ENCODE results near the gene CLEC16A. TPM values are rescaled to one million over a fixed set of nuclear protein-coding genes. Genes with fewer than 3 reads are reported as not detected.

Gene CLEC16A
- polyA plus RNA-seq, 3 donors: 3.4 to 12.0 (median 5.8) TPM

- H2AFZ ChIP-seq (ENCODE audit: insufficient read depth, low read depth, low read length, poor library complexity, severe bottlenecking): no peak overlapping the region
- no peaks in the 10 kb centered on the region for H3K79me2 ChIP-seq (ENCODE audit: insufficient read depth, low read length)
- H3K9me3 ChIP-seq (replicated peaks in 1 of 2; ENCODE audit: control insufficient read depth in 1 of 2, insufficient read depth in 1 of 2, low read length in 2 of 2): no peaks in the 10 kb centered on the region
- H3K9ac ChIP-seq (ENCODE audit: insufficient read depth, low read length, poor library complexity, severe bottlenecking): no peak overlapping the region
- no peak overlapping the region for H3K27ac ChIP-seq (ENCODE audit: low read depth in 1 of 2, low read length in 2 of 2)
- Mint-ChIP-seq H3K27me3 (ENCODE audit: low read depth in 3 of 3) (peaks cover 0 to 1% (median 0%) of the 10 kb centered on the region in 3 donors), H3K36me3 (peaks cover 74 to 80% of the 10 kb centered on the region in 2 donors), H3K9me3 (peaks cover 0 to 2% (median 0%) of the 10 kb centered on the region in 7 donors), H3K4me3 (no peak overlapping the region), H3K27ac (peak overlapping the region in 1 of 7 donors; percentile 59), H3K4me1 (peaks cover 12% of the 10 kb centered on the region)
- intact Hi-C loops (cut with micrococcal nuclease): no loop called here
- H3K27me3 ChIP-seq (ENCODE audit: control insufficient read depth in 2 of 2, insufficient read depth in 2 of 2, low read length in 2 of 2): no peaks in the 10 kb centered on the region
- no peak overlapping the region for H3K4me3 ChIP-seq (replicated peaks in 1 of 3; ENCODE audit: low read depth in 2 of 3, low read length in 3 of 3)
- H3K4me2 ChIP-seq (replicated peaks; ENCODE audit: extremely low read depth, low read length, poor library complexity, severe bottlenecking): no peak overlapping the region
- H4K20me1 ChIP-seq (ENCODE audit: insufficient read depth, low read length): no peaks in the 10 kb centered on the region
- peaks cover 28 to 52% of the 10 kb centered on the region in 2 donors for H3K36me3 ChIP-seq (replicated peaks in 1 of 2; ENCODE audit: control insufficient read depth in 1 of 2, insufficient read depth in 2 of 2, low read length in 2 of 2)
- whole genome bisulfite sequencing (ENCODE audit: insufficient coverage): 100% methylated on average over 6 of the region's 7 CpGs
- H3K4me1 ChIP-seq (ENCODE audit: control insufficient read depth in 1 of 2, insufficient read depth in 2 of 2, low read length in 2 of 2): no peaks in the 10 kb centered on the region
- TF ChIP-seq, protein P1, sequence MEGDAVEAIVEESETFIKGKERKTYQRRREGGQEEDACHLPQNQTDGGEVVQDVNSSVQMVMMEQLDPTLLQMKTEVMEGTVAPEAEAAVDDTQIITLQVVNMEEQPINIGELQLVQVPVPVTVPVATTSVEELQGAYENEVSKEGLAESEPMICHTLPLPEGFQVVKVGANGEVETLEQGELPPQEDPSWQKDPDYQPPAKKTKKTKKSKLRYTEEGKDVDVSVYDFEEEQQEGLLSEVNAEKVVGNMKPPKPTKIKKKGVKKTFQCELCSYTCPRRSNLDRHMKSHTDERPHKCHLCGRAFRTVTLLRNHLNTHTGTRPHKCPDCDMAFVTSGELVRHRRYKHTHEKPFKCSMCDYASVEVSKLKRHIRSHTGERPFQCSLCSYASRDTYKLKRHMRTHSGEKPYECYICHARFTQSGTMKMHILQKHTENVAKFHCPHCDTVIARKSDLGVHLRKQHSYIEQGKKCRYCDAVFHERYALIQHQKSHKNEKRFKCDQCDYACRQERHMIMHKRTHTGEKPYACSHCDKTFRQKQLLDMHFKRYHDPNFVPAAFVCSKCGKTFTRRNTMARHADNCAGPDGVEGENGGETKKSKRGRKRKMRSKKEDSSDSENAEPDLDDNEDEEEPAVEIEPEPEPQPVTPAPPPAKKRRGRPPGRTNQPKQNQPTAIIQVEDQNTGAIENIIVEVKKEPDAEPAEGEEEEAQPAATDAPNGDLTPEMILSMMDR (IDR thresholded peaks at IDR 0.05): no peak
- DNase-seq: no peak
These were observed 123.4 kb downstream of the CLEC16A start for GRCh38 chr16:11067697-11068141.

GRCh38 chr16:11071829-11072228, 127.5 kb downstream of the CLEC16A start:
- peaks cover 17 to 45% of the 10 kb centered on the region in 2 donors for H3K36me3 ChIP-seq (replicated peaks in 1 of 2; ENCODE audit: control insufficient read depth in 1 of 2, insufficient read depth in 2 of 2, low read length in 2 of 2)
- no peaks in the 10 kb centered on the region for H3K9me3 Mint-ChIP-seq
- H3K79me2 ChIP-seq (ENCODE audit: insufficient read depth, low read length): no peaks in the 10 kb centered on the region
- no peak overlapping the region for H3K4me3 Mint-ChIP-seq
- no peak overlapping the region for H3K4me3 ChIP-seq (replicated peaks in 1 of 3; ENCODE audit: low read depth in 2 of 3, low read length in 3 of 3)
- H3K9me3 ChIP-seq (replicated peaks in 1 of 2; ENCODE audit: control insufficient read depth in 1 of 2, insufficient read depth in 1 of 2, low read length in 2 of 2): no peaks in the 10 kb centered on the region
- no peak overlapping the region for H3K4me2 ChIP-seq (replicated peaks; ENCODE audit: extremely low read depth, low read length, poor library complexity, severe bottlenecking)
- H3K27ac Mint-ChIP-seq: no peak overlapping the region
- H4K20me1 ChIP-seq (ENCODE audit: insufficient read depth, low read length): no peaks in the 10 kb centered on the region
- no peak for DNase-seq
- H3K9ac ChIP-seq (ENCODE audit: insufficient read depth, low read length, poor library complexity, severe bottlenecking): no peak overlapping the region
- no peaks in the 10 kb centered on the region for H3K4me1 ChIP-seq (ENCODE audit: control insufficient read depth in 1 of 2, insufficient read depth in 2 of 2, low read length in 2 of 2)
- no peaks in the 10 kb centered on the region for H3K4me1 Mint-ChIP-seq
- WGBS (ENCODE audit: insufficient coverage): 100% methylated on average over 1 of the region's 5 CpGs
- H2AFZ ChIP-seq (ENCODE audit: insufficient read depth, low read depth, low read length, poor library complexity, severe bottlenecking): no peak overlapping the region
- H3K27ac ChIP-seq (ENCODE audit: low read depth in 1 of 2, low read length in 2 of 2): no peak overlapping the region
- intact Hi-C loops (cut with micrococcal nuclease): no loop called here
- no peaks in the 10 kb centered on the region for H3K27me3 ChIP-seq (ENCODE audit: control insufficient read depth in 2 of 2, insufficient read depth in 2 of 2, low read length in 2 of 2)
- TF ChIP-seq, protein P1 (IDR thresholded peaks at IDR 0.05): no peak
- peaks cover 0 to 1% (median 0%) of the 10 kb centered on the region in 3 donors for H3K27me3 Mint-ChIP-seq (ENCODE audit: low read depth in 3 of 3)
- peaks cover 62 to 67% of the 10 kb centered on the region in 2 donors for H3K36me3 Mint-ChIP-seq

All from CD14-positive monocyte (primary cell).